ENCODE data around the gene LRMDA.

The LRMDA gene

GRCh38 chr10:76461024-76461423 is 1029.6 kb downstream of the LRMDA start:
- TF ChIP-seq, protein P1, sequence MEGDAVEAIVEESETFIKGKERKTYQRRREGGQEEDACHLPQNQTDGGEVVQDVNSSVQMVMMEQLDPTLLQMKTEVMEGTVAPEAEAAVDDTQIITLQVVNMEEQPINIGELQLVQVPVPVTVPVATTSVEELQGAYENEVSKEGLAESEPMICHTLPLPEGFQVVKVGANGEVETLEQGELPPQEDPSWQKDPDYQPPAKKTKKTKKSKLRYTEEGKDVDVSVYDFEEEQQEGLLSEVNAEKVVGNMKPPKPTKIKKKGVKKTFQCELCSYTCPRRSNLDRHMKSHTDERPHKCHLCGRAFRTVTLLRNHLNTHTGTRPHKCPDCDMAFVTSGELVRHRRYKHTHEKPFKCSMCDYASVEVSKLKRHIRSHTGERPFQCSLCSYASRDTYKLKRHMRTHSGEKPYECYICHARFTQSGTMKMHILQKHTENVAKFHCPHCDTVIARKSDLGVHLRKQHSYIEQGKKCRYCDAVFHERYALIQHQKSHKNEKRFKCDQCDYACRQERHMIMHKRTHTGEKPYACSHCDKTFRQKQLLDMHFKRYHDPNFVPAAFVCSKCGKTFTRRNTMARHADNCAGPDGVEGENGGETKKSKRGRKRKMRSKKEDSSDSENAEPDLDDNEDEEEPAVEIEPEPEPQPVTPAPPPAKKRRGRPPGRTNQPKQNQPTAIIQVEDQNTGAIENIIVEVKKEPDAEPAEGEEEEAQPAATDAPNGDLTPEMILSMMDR (conservative IDR thresholded peaks at IDR 0.05), result no peak
- no peak overlapping the region for H3K27ac ChIP-seq

DNA sequence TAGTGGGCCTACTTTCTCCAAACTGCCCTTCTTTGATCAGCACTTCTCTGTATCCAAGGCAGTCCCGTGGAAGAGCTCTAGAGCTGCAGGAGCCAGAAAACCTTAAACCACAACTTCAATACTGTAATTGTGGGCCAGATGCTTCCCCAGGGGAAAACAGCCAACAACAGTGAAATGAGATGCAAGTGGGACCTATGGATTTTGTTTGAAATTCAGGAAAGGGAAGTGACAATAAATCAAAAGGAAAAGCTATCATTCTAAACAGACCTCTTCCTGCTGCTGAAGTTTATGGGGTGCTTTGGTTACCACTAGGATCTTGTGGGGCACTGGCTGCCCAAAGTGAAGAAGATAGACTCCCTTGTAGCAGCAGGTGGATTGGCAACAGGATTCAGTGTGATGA is 1031.7 kb downstream of the LRMDA start:
- no peak overlapping the region for H3K27ac ChIP-seq
- TF ChIP-seq, protein P1 (conservative IDR thresholded peaks at IDR 0.05), result no peak

GRCh38 chr10:76466836-76467503 is 1035.5 kb downstream of the LRMDA start:
- no peak overlapping the region for H3K27ac ChIP-seq
- TF ChIP-seq, protein P1 (conservative IDR thresholded peaks at IDR 0.05), result no peak

DNA sequence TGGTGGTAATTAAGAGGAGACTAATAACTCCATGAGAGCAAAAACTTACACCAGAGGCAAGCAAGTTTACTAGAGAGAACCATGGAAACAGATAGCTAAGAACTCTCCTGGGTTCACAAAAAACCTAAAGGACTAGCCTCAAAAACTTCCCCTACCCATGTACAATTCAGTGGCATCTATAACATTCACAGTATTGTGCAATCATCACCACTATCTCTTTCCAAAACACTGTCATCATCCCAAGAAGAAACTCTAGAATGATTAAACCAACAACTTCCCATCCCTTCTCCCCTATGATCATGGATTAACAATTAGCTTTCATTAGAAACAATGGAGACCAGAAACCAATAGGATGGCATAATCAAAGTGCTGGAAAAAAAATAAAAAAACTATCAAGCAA is 1038.3 kb downstream of the LRMDA start:
- TF ChIP-seq, protein P1 (conservative IDR thresholded peaks at IDR 0.05), result no peak
- no peak overlapping the region for H3K27ac ChIP-seq

DNA sequence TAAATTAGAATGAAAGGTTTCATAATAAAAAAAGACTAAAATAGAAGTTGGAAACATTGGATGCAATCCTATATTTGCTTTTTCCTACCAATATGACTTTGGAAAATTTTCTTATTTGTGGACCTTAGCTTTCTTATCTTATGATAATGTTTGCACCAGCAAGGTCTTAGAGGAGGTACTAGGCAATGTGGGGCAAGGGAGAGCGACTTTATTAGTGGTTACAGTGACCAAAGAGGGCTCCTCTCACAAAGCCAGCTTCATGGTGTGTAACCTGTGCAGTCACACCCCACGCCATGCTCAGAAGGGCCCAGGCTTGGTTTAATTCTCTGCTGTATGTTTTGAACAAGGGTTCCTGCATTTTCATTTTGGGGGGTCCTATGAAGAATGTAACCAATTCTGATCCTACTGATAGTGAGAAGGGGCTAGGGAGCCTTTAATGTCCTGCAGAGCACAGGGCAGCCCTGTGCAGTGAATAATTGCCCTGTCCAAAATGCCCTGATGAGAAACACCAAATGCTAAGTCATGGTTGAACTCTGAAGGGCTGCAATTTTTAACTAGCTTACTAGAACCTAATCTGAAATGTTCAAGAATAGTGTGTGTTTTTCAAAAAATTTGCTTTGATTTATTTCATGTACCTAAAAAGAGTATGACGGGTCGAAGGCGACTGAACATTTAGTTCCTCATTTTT is 1047.8 kb downstream of the LRMDA start:
- H3K27ac ChIP-seq, result no peak overlapping the region
- TF ChIP-seq, protein P1 (conservative IDR thresholded peaks at IDR 0.05), result no peak

DNA sequence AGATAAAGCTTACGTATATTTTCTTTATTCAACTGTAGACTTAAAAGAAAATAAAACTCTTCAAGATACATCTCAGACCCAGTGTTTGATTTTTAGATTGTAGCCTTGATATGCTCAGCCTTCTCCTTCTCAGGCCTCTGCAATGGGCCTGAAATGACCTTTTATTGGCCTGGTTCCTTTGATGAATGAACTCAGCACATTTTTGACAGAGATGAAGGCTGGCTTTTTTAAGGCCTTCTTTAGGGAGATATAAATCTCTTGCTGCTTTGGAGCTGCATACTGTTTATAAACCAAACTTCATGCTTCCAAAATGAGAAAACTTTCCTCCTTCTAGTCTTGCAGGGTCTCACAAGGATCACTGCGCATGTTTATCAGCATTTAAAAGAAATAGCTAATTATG is 1049.8 kb downstream of the LRMDA start:
- H3K27ac ChIP-seq, result no peak overlapping the region
- TF ChIP-seq, protein P1 (conservative IDR thresholded peaks at IDR 0.05), result no peak

DNA sequence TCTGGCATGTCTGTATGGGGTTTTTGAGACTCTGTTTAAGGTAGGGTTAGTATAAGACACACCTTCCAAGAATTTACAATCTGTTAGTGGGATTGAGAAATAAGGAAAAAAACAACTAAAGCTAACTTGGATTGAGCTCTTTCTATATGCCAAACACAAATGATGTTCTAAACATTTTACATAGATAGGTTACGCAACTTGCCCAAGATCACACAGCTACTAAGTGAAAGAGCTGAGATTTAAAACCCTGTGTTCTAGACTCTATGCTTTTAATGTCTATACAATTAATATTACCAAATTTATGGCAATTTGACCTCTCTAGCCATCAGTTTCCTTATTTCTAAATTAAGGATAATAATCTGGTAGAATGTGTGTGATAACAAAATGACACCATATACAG is 1056.2 kb downstream of the LRMDA start:
- no peak overlapping the region for H3K27ac ChIP-seq
- TF ChIP-seq, protein P1 (conservative IDR thresholded peaks at IDR 0.05), result no peak

Data from VCaP (cell line).